ENCODE data around the gene EYS. TPM values are rescaled to one million over a fixed set of nuclear protein-coding genes. Genes with fewer than 3 reads are reported as not detected.

Gene EYS
- total RNA-seq, 1 donor from 2014 or later, result not detected

GRCh38 chr6:63919556-63920110, 1787.4 kb downstream of the EYS start:
- ATAC-seq (no peak), DNase-seq (no peak)
- no peaks in the 10 kb centered on the region for H3K36me3 ChIP-seq
- no peaks in the 10 kb centered on the region for H3K4me1 ChIP-seq
- no peaks in the 10 kb centered on the region for H3K27me3 ChIP-seq (ENCODE audit: low read depth)
- H3K27ac ChIP-seq, result no peak overlapping the region
- no peak overlapping the region for H3K4me3 ChIP-seq
- intact Hi-C loops (cut with DNase I), result loop anchor here (10.0 kb wide), 1 partner anchor 415 kb away; no protein-coding TSS in a partner anchor
- TF ChIP-seq CTCF (IDR thresholded peaks at IDR 0.05), result no peak
- no peaks in the 10 kb centered on the region for H3K9me3 ChIP-seq

- no peak for TF ChIP-seq CTCF (IDR thresholded peaks at IDR 0.05)
- Histone ChIP-seq H3K36me3 (no peaks in the 10 kb centered on the region), H3K9me3 (no peaks in the 10 kb centered on the region), H3K4me3 (no peak overlapping the region), H3K4me1 (no peaks in the 10 kb centered on the region), H3K27ac (no peak overlapping the region), H3K27me3 (ENCODE audit: low read depth) (no peaks in the 10 kb centered on the region)
- intact Hi-C loops (cut with DNase I), result no loop called here
- ATAC-seq (no peak), DNase-seq (no peak)
Observed at GRCh38 chr6:63912887-63913286, 1794.1 kb downstream of the EYS start.

- no peak overlapping the region for H3K4me3 ChIP-seq
- no peak overlapping the region for H3K27ac ChIP-seq
- intact Hi-C loops (cut with DNase I), result no loop called here
- no peaks in the 10 kb centered on the region for H3K9me3 ChIP-seq
- TF ChIP-seq CTCF (IDR thresholded peaks at IDR 0.05), result no peak
- H3K4me1 ChIP-seq, result no peaks in the 10 kb centered on the region
- no peaks in the 10 kb centered on the region for H3K27me3 ChIP-seq (ENCODE audit: low read depth)
- DNase-seq (no peak), ATAC-seq (no peak)
- no peaks in the 10 kb centered on the region for H3K36me3 ChIP-seq
Observed at GRCh38 chr6:63910863-63911551, 1796.0 kb downstream of the EYS start.

- intact Hi-C loops (cut with DNase I), result no loop called here
- no peak for TF ChIP-seq CTCF (IDR thresholded peaks at IDR 0.05)
- no peak overlapping the region for H3K27ac ChIP-seq
- H3K36me3 ChIP-seq, result no peaks in the 10 kb centered on the region
- no peaks in the 10 kb centered on the region for H3K27me3 ChIP-seq (ENCODE audit: low read depth)
- H3K4me3 ChIP-seq, result no peak overlapping the region
- DNase-seq (no peak), ATAC-seq (no peak)
- H3K9me3 ChIP-seq, result no peaks in the 10 kb centered on the region
- H3K4me1 ChIP-seq, result no peaks in the 10 kb centered on the region
Observed at GRCh38 chr6:63904650-63905248, 1802.3 kb downstream of the EYS start.

- no peak for DNase-seq
- peak in 1 of 2 donors; percentile 24 for ATAC-seq
- H3K9me3 ChIP-seq, result no peaks in the 10 kb centered on the region
- H3K27me3 ChIP-seq (ENCODE audit: low read depth), result no peaks in the 10 kb centered on the region
- intact Hi-C loops (cut with DNase I), result no loop called here
- H3K36me3 ChIP-seq, result no peaks in the 10 kb centered on the region
- H3K4me3 ChIP-seq, result no peak overlapping the region
- H3K27ac ChIP-seq, result no peak overlapping the region
- H3K4me1 ChIP-seq, result no peaks in the 10 kb centered on the region
- no peak for TF ChIP-seq CTCF (IDR thresholded peaks at IDR 0.05)
Observed at GRCh38 chr6:63899550-63899949, 1807.5 kb downstream of the EYS start.
